ENCODE results near the gene CD81.

CD81 gene

GRCh38 chr11:2426826-2427521 lies 49.9 kb downstream of the CD81 start:
- no peaks in the 10 kb centered on the region for H3K9me3 Mint-ChIP-seq
- H3K4me3 Mint-ChIP-seq = no peak overlapping the region
- CTCF ChIA-PET = interaction anchor here (0.8 to 10.3 kb wide), 10 partner anchors 57 to 664 kb away, joined by 3 to 185 read pairs (median 4); no protein-coding TSS in a partner anchor
- no peak overlapping the region for H3K27ac Mint-ChIP-seq
- H3K27me3 Mint-ChIP-seq = no peaks in the 10 kb centered on the region
- DNase-seq = no peak
- H3K4me1 Mint-ChIP-seq = no peaks in the 10 kb centered on the region
- H3K36me3 Mint-ChIP-seq = no peaks in the 10 kb centered on the region

- CTCF ChIA-PET = interaction anchor here (0.8 to 10.3 kb wide), 9 partner anchors 56 to 663 kb away, joined by 3 to 185 read pairs (median 4); no protein-coding TSS in a partner anchor
- no peak overlapping the region for H3K4me3 Mint-ChIP-seq
- no peaks in the 10 kb centered on the region for H3K36me3 Mint-ChIP-seq
- H3K27me3 Mint-ChIP-seq = no peaks in the 10 kb centered on the region
- no peaks in the 10 kb centered on the region for H3K4me1 Mint-ChIP-seq
- no peak overlapping the region for H3K27ac Mint-ChIP-seq
- no peaks in the 10 kb centered on the region for H3K9me3 Mint-ChIP-seq
- DNase-seq = no peak
Observed at GRCh38 chr11:2427721-2428321, 50.7 kb downstream of the CD81 start.

- H3K27me3 Mint-ChIP-seq = no peaks in the 10 kb centered on the region
Observed at GRCh38 chr11:2428322-2428795, 51.2 kb downstream of the CD81 start.

GRCh38 chr11:2431395-2431794 lies 54.3 kb downstream of the CD81 start:
- Mint-ChIP-seq H3K27ac (no peak overlapping the region), H3K4me3 (no peak overlapping the region), H3K27me3 (no peaks in the 10 kb centered on the region), H3K9me3 (no peaks in the 10 kb centered on the region), H3K4me1 (no peaks in the 10 kb centered on the region), H3K36me3 (no peaks in the 10 kb centered on the region)
- CTCF ChIA-PET = interaction anchor here (0.6 to 1.2 kb wide), 2 partner anchors 74 to 99 kb away, joined by 3 read pairs; no protein-coding TSS in a partner anchor
- no peak for DNase-seq

More at GRCh38 chr11:2428322-2428795, 51.2 kb downstream of the CD81 start:
- no peaks in the 10 kb centered on the region for H3K4me1 Mint-ChIP-seq
- no peak overlapping the region for H3K27ac Mint-ChIP-seq
- H3K36me3 Mint-ChIP-seq = no peaks in the 10 kb centered on the region
- DNase-seq = peak; percentile 87
- no peak overlapping the region for H3K4me3 Mint-ChIP-seq
- CTCF ChIA-PET = interaction anchor here (0.8 to 10.3 kb wide), 4 partner anchors 98 to 663 kb away, joined by 4 to 185 read pairs (median 6); no protein-coding TSS in a partner anchor
- no peaks in the 10 kb centered on the region for H3K9me3 Mint-ChIP-seq

- H3K36me3 Mint-ChIP-seq = no peaks in the 10 kb centered on the region
- CTCF ChIA-PET = interaction anchor here (0.9 to 1.2 kb wide), 2 partner anchors 99 to 456 kb away, joined by 3 to 4 read pairs; no protein-coding TSS in a partner anchor
- H3K9me3 Mint-ChIP-seq = no peaks in the 10 kb centered on the region
- H3K27me3 Mint-ChIP-seq = peaks cover 5% of the 10 kb centered on the region
- no peaks in the 10 kb centered on the region for H3K4me1 Mint-ChIP-seq
- H3K4me3 Mint-ChIP-seq = no peak overlapping the region
- DNase-seq = no peak
- no peak overlapping the region for H3K27ac Mint-ChIP-seq
Observed at GRCh38 chr11:2432171-2432621, 55.1 kb downstream of the CD81 start.

- peaks cover 9% of the 10 kb centered on the region for H3K27me3 Mint-ChIP-seq
- H3K27ac Mint-ChIP-seq = no peak overlapping the region
- H3K4me3 Mint-ChIP-seq = no peak overlapping the region
- H3K4me1 Mint-ChIP-seq = no peaks in the 10 kb centered on the region
- no peak for DNase-seq
- H3K9me3 Mint-ChIP-seq = no peaks in the 10 kb centered on the region
- H3K36me3 Mint-ChIP-seq = no peaks in the 10 kb centered on the region
- CTCF ChIA-PET = interaction anchor here (0.9 kb wide), 1 partner anchor 455 kb away, joined by 4 read pairs; no protein-coding TSS in a partner anchor
Observed at GRCh38 chr11:2432628-2433071, 55.5 kb downstream of the CD81 start.

- no peaks in the 10 kb centered on the region for H3K4me1 Mint-ChIP-seq
- no peaks in the 10 kb centered on the region for H3K36me3 Mint-ChIP-seq
- no peak overlapping the region for H3K4me3 Mint-ChIP-seq
- H3K9me3 Mint-ChIP-seq = no peaks in the 10 kb centered on the region
- CTCF ChIA-PET = no interaction called here
- no peak overlapping the region for H3K27ac Mint-ChIP-seq
- DNase-seq = no peak
- peaks cover 12% of the 10 kb centered on the region for H3K27me3 Mint-ChIP-seq
Observed at GRCh38 chr11:2433106-2433925, 56.2 kb downstream of the CD81 start.

- Mint-ChIP-seq H3K4me3 (no peak overlapping the region), H3K36me3 (no peaks in the 10 kb centered on the region), H3K27ac (no peak overlapping the region), H3K27me3 (peaks cover 12% of the 10 kb centered on the region), H3K4me1 (no peaks in the 10 kb centered on the region), H3K9me3 (no peaks in the 10 kb centered on the region)
- CTCF ChIA-PET = no interaction called here
- DNase-seq = no peak
Observed at GRCh38 chr11:2434008-2434407, 56.9 kb downstream of the CD81 start.

- H3K4me3 Mint-ChIP-seq = no peak overlapping the region
- CTCF ChIA-PET = no interaction called here
- peaks cover 12% of the 10 kb centered on the region for H3K27me3 Mint-ChIP-seq
- no peaks in the 10 kb centered on the region for H3K4me1 Mint-ChIP-seq
- no peaks in the 10 kb centered on the region for H3K9me3 Mint-ChIP-seq
- no peaks in the 10 kb centered on the region for H3K36me3 Mint-ChIP-seq
- no peak for DNase-seq
- H3K27ac Mint-ChIP-seq = no peak overlapping the region
Observed at GRCh38 chr11:2434506-2435255, 57.6 kb downstream of the CD81 start.

GRCh38 chr11:2435288-2436012 lies 58.3 kb downstream of the CD81 start:
- DNase-seq = no peak
- no peaks in the 10 kb centered on the region for H3K9me3 Mint-ChIP-seq
- no peak overlapping the region for H3K4me3 Mint-ChIP-seq
- H3K36me3 Mint-ChIP-seq = no peaks in the 10 kb centered on the region
- CTCF ChIA-PET = no interaction called here
- no peaks in the 10 kb centered on the region for H3K4me1 Mint-ChIP-seq
- peaks cover 16% of the 10 kb centered on the region for H3K27me3 Mint-ChIP-seq
- H3K27ac Mint-ChIP-seq = no peak overlapping the region

GRCh38 chr11:2436013-2436520 lies 59.0 kb downstream of the CD81 start:
- no peak overlapping the region for H3K27ac Mint-ChIP-seq
- CTCF ChIA-PET = interaction anchor here (1.4 kb wide), 1 partner anchor 95 kb away, joined by 5 read pairs; no protein-coding TSS in a partner anchor
- H3K36me3 Mint-ChIP-seq = no peaks in the 10 kb centered on the region
- DNase-seq = no peak
- no peak overlapping the region for H3K4me3 Mint-ChIP-seq
- no peaks in the 10 kb centered on the region for H3K9me3 Mint-ChIP-seq
- H3K4me1 Mint-ChIP-seq = no peaks in the 10 kb centered on the region
- peaks cover 22% of the 10 kb centered on the region for H3K27me3 Mint-ChIP-seq

GRCh38 chr11:2436521-2437031 lies 59.5 kb downstream of the CD81 start:
- H3K4me3 Mint-ChIP-seq = no peak overlapping the region
- H3K9me3 Mint-ChIP-seq = no peaks in the 10 kb centered on the region
- H3K36me3 Mint-ChIP-seq = no peaks in the 10 kb centered on the region
- DNase-seq = no peak
- CTCF ChIA-PET = interaction anchor here (1.4 kb wide), 1 partner anchor 95 kb away, joined by 5 read pairs; no protein-coding TSS in a partner anchor
- H3K27ac Mint-ChIP-seq = no peak overlapping the region
- H3K27me3 Mint-ChIP-seq = peaks cover 27% of the 10 kb centered on the region
- no peaks in the 10 kb centered on the region for H3K4me1 Mint-ChIP-seq

All from activated naive CD4-positive, alpha-beta T cell treated with anti-CD3 and anti-CD28 coated beads, Interleukin-2, amount 10 ng/mL, durations not matched to agents 7 days and 5 days (primary cell).